Endothelial cell of umbilical vein (primary cell): ENCODE measurements around the gene TNFRSF19. TPM values are rescaled to one million over a fixed set of nuclear protein-coding genes. Genes with fewer than 3 reads are reported as not detected.

Source experiments
- BruUV-seq: library from RNA; stranded (reverse); fragments of 400-500 nt; replicated peaks from 2 replicates; lab custom pipeline; 2021; lab: Mats Ljungman, UMichigan
- CTCF ChIA-PET: fragments of 300-600, 350-600 bp; sonication (Branson Sonifier 250); formaldehyde crosslinking; loops from one replicate; lab custom pipeline; 2021; ENCODE audit warnings: antibody characterized with exemption, inconsistent platforms; lab: Charles Lee
- POLR2A ChIA-PET: fragments of 300-600, 350-600 bp; sonication (Branson Sonifier 250); formaldehyde crosslinking; loops from one replicate; lab custom pipeline; 2021; ENCODE audit warnings: antibody characterized with exemption, inconsistent platforms; lab: Charles Lee
- DNase-seq: peaks from one replicate; pipeline ENCODE4 v3.0.0-alpha.2; 2011; ENCODE audit warnings: low read depth, low spot score
- FAIRE-seq: peaks from 2 replicates; lab custom pipeline; 2011; peaks lifted over from hg19 to GRCh38; lab: Jason Lieb, UNC
- H2AFZ ChIP-seq: 2 replicates; pipeline ENCODE4 v1.6.0; 2012; ENCODE audit warnings: low read depth, low read length, control low read depth, inconsistent platforms
- H3K27ac ChIP-seq: 2 replicates; pipeline ENCODE4 v1.5.1; 2011; ENCODE audit warnings: low read depth, mild to moderate bottlenecking, control low read depth, low read length, moderate library complexity; ENCODE audit not compliant: insufficient read depth
- H3K27me3 ChIP-seq, 2 experiments: 2 replicates each; pipeline versions ENCODE4 v1.6.0 to v1.6.1; 2011; ENCODE audit warnings: low read length in 2 of 2, mixed read lengths in 1 of 2; ENCODE audit not compliant: control insufficient read depth in 2 of 2, insufficient read depth in 2 of 2
- H3K36me3 ChIP-seq, 2 experiments: 2 replicates in 1 of 2; 3 replicates in 1 of 2; pipeline ENCODE4 v1.5.1; 2011; ENCODE audit warnings: low read length in 2 of 2, mild to moderate bottlenecking in 1 of 2, moderate library complexity in 1 of 2; ENCODE audit not compliant: control insufficient read depth in 2 of 2, insufficient read depth in 2 of 2; ENCODE audit errors: extremely low read depth in 1 of 2
- H3K4me1 ChIP-seq: 3 replicates; pipeline ENCODE4 v1.5.1; 2011; ENCODE audit warnings: mild to moderate bottlenecking, low read length; ENCODE audit not compliant: control insufficient read depth, insufficient read depth; ENCODE audit errors: extremely low read depth
- H3K4me2 ChIP-seq: 2 replicates; pipeline ENCODE4 v1.6.1; 2011; ENCODE audit warnings: low read length, control low read depth, mixed read lengths; ENCODE audit not compliant: insufficient read depth
- H3K4me3 ChIP-seq, 3 experiments: fragments of 200-600 bp in 1 of 3; sonication (generic), shearing (Covaris generic) in 1 of 3; replicated peaks in 1 of 3; 2 replicates each; pipeline ENCODE4 v1.5.1; 2011 to 2016; ENCODE audit warnings: control low read depth in 3 of 3, low read length in 3 of 3, mild to moderate bottlenecking in 2 of 3, inconsistent platforms in 1 of 3, low read depth in 1 of 3, moderate library complexity in 1 of 3; ENCODE audit not compliant: insufficient read depth in 1 of 3
- H3K79me2 ChIP-seq: 2 replicates; pipeline ENCODE4 v1.6.0; 2012; ENCODE audit warnings: low read length, inconsistent platforms; ENCODE audit not compliant: control insufficient read depth, insufficient read depth
- H3K9ac ChIP-seq: replicated peaks from 2 replicates; pipeline ENCODE3; 2011; ENCODE audit warnings: low read length, control low read depth; ENCODE audit not compliant: insufficient read depth; ENCODE audit errors: extremely low read depth
- H3K9me1 ChIP-seq: replicated peaks from 3 replicates; pipeline ENCODE4 v1.6.0; 2011; ENCODE audit warnings: mild to moderate bottlenecking, low read length; ENCODE audit not compliant: control insufficient read depth, insufficient read depth; ENCODE audit errors: extremely low read depth
- H3K9me3 ChIP-seq: replicated peaks from 2 replicates; pipeline ENCODE4 v1.5.1; 2012; ENCODE audit warnings: low read length, inconsistent platforms; ENCODE audit not compliant: control insufficient read depth, insufficient read depth
- H4K20me1 ChIP-seq: replicated peaks from 2 replicates; pipeline ENCODE3; 2011; ENCODE audit warnings: mild to moderate bottlenecking, low read length; ENCODE audit not compliant: control insufficient read depth, insufficient read depth; ENCODE audit errors: extremely low read depth
- CTCF ChIP-seq, 2 donors: IDR thresholded peaks; 1 replicate in 1 of 2; 2 replicates in 1 of 2; pipeline ENCODE4 v1.5.1; 2011; ENCODE audit warnings: low read length in 2 of 2, mild to moderate bottlenecking in 2 of 2, moderate library complexity in 2 of 2, control low read depth in 1 of 2, inconsistent platforms in 1 of 2, low read depth in 1 of 2; ENCODE audit not compliant: insufficient read depth in 1 of 2; ENCODE audit errors: extremely low read depth in 1 of 2
- EZH2 ChIP-seq: IDR thresholded peaks from 2 replicates; pipeline ENCODE4 v1.6.1; 2012; ENCODE audit warnings: borderline replicate concordance, low read depth, mild to moderate bottlenecking, moderate library complexity, low read length, inconsistent platforms; ENCODE audit not compliant: severe bottlenecking
- FOS ChIP-seq: IDR thresholded peaks from 2 replicates; pipeline ENCODE4 v1.6.1; 2011; ENCODE audit warnings: mild to moderate bottlenecking, low read length, moderate library complexity, borderline replicate concordance; ENCODE audit not compliant: insufficient read depth
- GATA2 ChIP-seq: IDR thresholded peaks from 2 replicates; pipeline ENCODE4 v1.7.0; 2011; ENCODE audit warnings: low read depth, mild to moderate bottlenecking, moderate library complexity, mixed read lengths, low read length; ENCODE audit not compliant: insufficient read length, insufficient read depth
- JUN ChIP-seq: IDR thresholded peaks from 2 replicates; pipeline ENCODE4 v1.6.1; 2011; ENCODE audit warnings: borderline replicate concordance, low read depth; ENCODE audit not compliant: insufficient read length, insufficient read depth
- MAX ChIP-seq: IDR thresholded peaks from 2 replicates; pipeline ENCODE4 v1.6.1; 2011; ENCODE audit not compliant: insufficient read depth, insufficient read length
- MYC ChIP-seq: IDR thresholded peaks from one replicate; pipeline ENCODE4 v1.6.1; 2011; ENCODE audit warnings: mild to moderate bottlenecking, low read depth, low read length
- POLR2A ChIP-seq: IDR thresholded peaks from 2 replicates; pipeline ENCODE4 v1.6.1; 2012; ENCODE audit warnings: low read depth, mild to moderate bottlenecking, control low read depth, low read length
- POLR2AphosphoS5 ChIP-seq: IDR thresholded peaks from 2 replicates; pipeline ENCODE4 v1.6.1; 2012; ENCODE audit warnings: low read depth, mild to moderate bottlenecking, control low read depth, low read length, moderate library complexity; ENCODE audit not compliant: insufficient read depth
- dilution Hi-C: fragments of 300-500 bp; cut with MboI; formaldehyde crosslinking; loops from one replicate; pipeline ENCODE4 v1.15.0; 2019; ENCODE audit warnings: low sequenced_read_pairs; ENCODE audit not compliant: extremely low pct_ligation_motif_present
- intact Hi-C: fragments of 100-400 bp; cut with micrococcal nuclease; formaldehyde crosslinking; loops from one replicate; pipeline ENCODE4 v1.10.0; 2022
- polyA plus RNA-seq, 4 experiments: library from polyadenylated mRNA; depleted of rRNA in 3 of 4; stranded (reverse) in 3 of 4; unstranded in 1 of 4; fragments of >200 nt; gene quantifications; 2 replicates each; pipeline versions ENCODE4 v1.2.1 to v1.2.3, GENCODE V29; 2011 to 2012; ENCODE audit warnings: missing spikeins in 1 of 4
- total RNA-seq: library from RNA; stranded (reverse); gene quantifications from 2 replicates; pipeline ENCODE4 v1.2.3, GENCODE V29; 2021

Gene TNFRSF19
- total and polyA plus RNA-seq, 2 donors (not counting 3 experiments of a cell fraction or from before 2014, with no cell fraction given) = 0.23 to 0.29 TPM

GRCh38 chr13:23623394-23623793 is 53.2 kb downstream of the TNFRSF19 start:
- intact Hi-C loops (no loop called here), dilution Hi-C loops (no loop called here)
- H3K4me3 ChIP-seq = no peak overlapping the region
- H2AFZ ChIP-seq = no peak overlapping the region
- H3K79me2 ChIP-seq = no peaks in the 10 kb centered on the region
- POLR2A ChIA-PET = no interaction called here
- no peak for FAIRE-seq
- no TSS peak for BruUV-seq
- TF ChIP-seq GATA2 (no peak), CTCF (IDR thresholded peaks at IDR 0.05; ENCODE audit: extremely low read depth in 1 of 2, insufficient read depth in 1 of 2, low read depth in 1 of 2, low read length in 2 of 2) (no peak), MYC (no peak), POLR2AphosphoS5 (no peak), EZH2 (no peak)
- no peak for DNase-seq
- no peaks in the 10 kb centered on the region for H4K20me1 ChIP-seq
- no peak overlapping the region for H3K4me2 ChIP-seq
- H3K36me3 ChIP-seq = no peaks in the 10 kb centered on the region
- no peaks in the 10 kb centered on the region for H3K9me1 ChIP-seq
- no peaks in the 10 kb centered on the region for H3K9me3 ChIP-seq
- H3K27ac ChIP-seq = no peak overlapping the region
- CTCF ChIA-PET = no interaction called here
- no peak overlapping the region for H3K9ac ChIP-seq
- no peaks in the 10 kb centered on the region for H3K27me3 ChIP-seq
- H3K4me1 ChIP-seq = peaks cover 17% of the 10 kb centered on the region

GRCh38 chr13:23626700-23627099 is 56.5 kb downstream of the TNFRSF19 start:
- Histone ChIP-seq H3K9me3 (no peaks in the 10 kb centered on the region), H4K20me1 (no peaks in the 10 kb centered on the region), H3K9me1 (no peaks in the 10 kb centered on the region), H3K27me3 (no peaks in the 10 kb centered on the region), H3K4me3 (no peak overlapping the region), H3K27ac (no peak overlapping the region), H2AFZ (no peak overlapping the region), H3K4me2 (no peak overlapping the region), H3K9ac (no peak overlapping the region), H3K36me3 (no peaks in the 10 kb centered on the region), H3K4me1 (no peaks in the 10 kb centered on the region), H3K79me2 (no peaks in the 10 kb centered on the region)
- dilution Hi-C loops = no loop called here
- ChIA-PET POLR2A (no interaction called here), CTCF (no interaction called here)
- FAIRE-seq = no peak
- intact Hi-C loops = no loop called here
- no peak for DNase-seq
- BruUV-seq = no TSS peak
- TF ChIP-seq POLR2AphosphoS5 (no peak), GATA2 (no peak), POLR2A (no peak), MAX (no peak), JUN (no peak), FOS (no peak), EZH2 (no peak), MYC (no peak), CTCF (IDR thresholded peaks at IDR 0.05; ENCODE audit: extremely low read depth in 1 of 2, insufficient read depth in 1 of 2, low read depth in 1 of 2, low read length in 2 of 2) (no peak)
